ENCODE data around the gene CD200R1.

CD200R1 gene

DNA sequence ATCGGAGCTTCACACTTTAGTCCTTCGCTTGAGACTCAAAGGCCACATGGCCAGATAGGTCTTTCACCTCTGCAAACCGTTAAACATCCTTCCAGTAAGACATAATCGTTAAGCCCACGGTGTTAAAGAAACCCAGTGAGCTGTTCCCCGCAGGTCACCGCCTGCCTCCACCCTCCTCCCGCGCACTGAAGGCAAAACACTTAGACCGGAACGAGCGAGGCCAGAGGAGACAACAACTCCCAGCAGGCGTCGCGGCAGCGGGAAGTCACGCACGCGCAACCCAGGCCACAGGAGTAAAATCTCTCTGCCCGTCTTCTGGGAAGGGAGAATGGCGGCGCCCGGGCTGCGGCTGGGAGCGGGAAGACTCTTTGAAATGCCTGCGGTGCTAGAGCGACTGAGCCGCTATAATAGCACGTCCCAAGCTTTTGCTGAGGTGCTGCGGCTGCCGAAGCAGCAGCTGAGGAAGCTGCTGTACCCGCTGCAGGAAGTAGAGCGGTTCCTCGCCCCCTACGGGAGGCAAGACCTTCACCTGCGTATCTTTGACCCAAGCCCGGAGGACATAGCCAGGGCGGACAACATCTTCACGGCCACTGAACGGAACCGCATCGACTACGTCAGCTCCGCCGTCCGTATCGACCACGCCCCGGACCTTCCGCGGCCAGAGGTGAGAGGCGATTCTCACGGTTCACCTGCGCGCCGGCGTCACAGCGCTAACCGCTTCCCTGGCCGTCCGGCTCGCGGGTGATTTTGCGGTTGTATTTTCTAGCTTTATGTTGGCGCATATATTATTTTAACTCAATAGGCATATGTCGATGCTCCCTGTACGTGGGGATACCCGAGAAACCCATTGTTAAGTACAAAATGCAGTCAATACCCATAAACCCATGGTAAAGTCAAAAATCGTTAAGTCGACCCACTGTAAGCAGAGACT lies 16.0 kb upstream of the CD200R1 start, which contains the start of gene GTPBP8:
Gene GTPBP8, plus strand, starts transcription at position 313 of the 931 bp plus-strand sequence. Its CDS starts 16 bp downstream, at position 329.
- Histone ChIP-seq H3K9me3 (ENCODE audit: control insufficient read depth, insufficient read depth, low read length) (no peaks in the 10 kb centered on the region), H3K36me3 (ENCODE audit: control insufficient read depth, low read length) (peaks cover 7% of the 10 kb centered on the region), H3K4me1 (ENCODE audit: control insufficient read depth, low read length) (peaks cover 35% of the 10 kb centered on the region), H3F3A (ENCODE audit: control insufficient read depth, insufficient read depth) (peaks cover 10% of the 10 kb centered on the region), H3K79me2 (ENCODE audit: control insufficient read depth, low read length) (peaks cover 38% of the 10 kb centered on the region), H3K4me2 (ENCODE audit: low read length) (peak within 1 kb of the TSS; percentile 94), H3K4me3 (ENCODE audit: low read length) (peak within 1 kb of the TSS; percentile 98), H3K27ac (ENCODE audit: low read depth, low read length) (peak within 1 kb of the TSS; percentile 77), H3K9me2 (replicated peaks; ENCODE audit: control insufficient read depth, low read length) (no peaks in the 10 kb centered on the region), H3K27me3 (ENCODE audit: control insufficient read depth, low read length) (no peaks in the 10 kb centered on the region), H4K20me1 (ENCODE audit: control insufficient read depth, insufficient read depth, low read depth, low read length) (no peaks in the 10 kb centered on the region)
- TF ChIP-seq EZH2phosphoT487 (IDR thresholded peaks at IDR 0.05; ENCODE audit: borderline replicate concordance, low read length) (no peak), CTCF (IDR thresholded peaks at IDR 0.05; ENCODE audit: low read depth, low read length, poor library complexity, severe bottlenecking) (no peak)

DNA sequence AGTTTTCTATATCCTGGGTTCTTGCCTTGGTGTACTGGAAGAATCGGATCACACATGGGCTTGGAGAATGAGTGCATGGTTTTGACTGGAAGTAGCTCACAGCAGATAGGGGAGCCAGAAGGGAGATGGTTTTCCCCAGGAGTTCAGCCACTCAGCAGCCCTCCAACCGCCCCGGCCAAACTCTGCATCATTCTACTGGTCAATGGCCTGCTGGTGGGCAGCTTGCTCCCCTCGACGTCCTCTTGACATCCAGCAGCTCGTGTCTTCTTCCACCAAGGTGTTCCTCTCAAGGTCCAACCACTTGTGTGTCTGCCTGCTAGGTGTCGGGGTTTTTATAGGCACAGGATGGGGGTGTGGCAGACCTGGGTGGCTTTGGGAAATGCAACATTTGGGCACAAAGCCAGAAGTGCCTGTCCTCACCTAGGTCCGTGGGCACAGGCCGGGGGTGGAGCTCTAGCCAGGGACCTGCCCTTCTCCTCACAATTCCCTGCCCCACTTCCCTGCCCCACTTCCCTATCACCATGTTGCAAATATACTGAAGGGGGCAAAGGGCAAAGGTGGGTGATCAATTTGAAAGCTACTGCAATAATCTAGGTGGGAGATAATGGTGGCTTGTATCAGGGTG lies 12.9 kb upstream of the CD200R1 start:
- TF ChIP-seq CTCF (IDR thresholded peaks at IDR 0.05; ENCODE audit: low read depth, low read length, poor library complexity, severe bottlenecking) (no peak), EZH2phosphoT487 (IDR thresholded peaks at IDR 0.05; ENCODE audit: borderline replicate concordance, low read length) (no peak)
- Histone ChIP-seq H3K9me3 (ENCODE audit: control insufficient read depth, insufficient read depth, low read length) (no peaks in the 10 kb centered on the region), H3K9me2 (replicated peaks; ENCODE audit: control insufficient read depth, low read length) (no peaks in the 10 kb centered on the region), H3K4me1 (ENCODE audit: control insufficient read depth, low read length) (peaks cover 38% of the 10 kb centered on the region), H3K27me3 (ENCODE audit: control insufficient read depth, low read length) (no peaks in the 10 kb centered on the region), H3K36me3 (ENCODE audit: control insufficient read depth, low read length) (peaks cover 2% of the 10 kb centered on the region; the same call in 1 of the 2 replicates), H3F3A (ENCODE audit: control insufficient read depth, insufficient read depth) (peaks cover 10% of the 10 kb centered on the region), H3K79me2 (ENCODE audit: control insufficient read depth, low read length) (peaks cover 16% of the 10 kb centered on the region), H4K20me1 (ENCODE audit: control insufficient read depth, insufficient read depth, low read depth, low read length) (no peaks in the 10 kb centered on the region), H3K27ac (ENCODE audit: low read depth, low read length) (no peak overlapping the region), H3K4me3 (ENCODE audit: low read length) (no peak overlapping the region), H3K4me2 (ENCODE audit: low read length) (no peak overlapping the region)

DNA sequence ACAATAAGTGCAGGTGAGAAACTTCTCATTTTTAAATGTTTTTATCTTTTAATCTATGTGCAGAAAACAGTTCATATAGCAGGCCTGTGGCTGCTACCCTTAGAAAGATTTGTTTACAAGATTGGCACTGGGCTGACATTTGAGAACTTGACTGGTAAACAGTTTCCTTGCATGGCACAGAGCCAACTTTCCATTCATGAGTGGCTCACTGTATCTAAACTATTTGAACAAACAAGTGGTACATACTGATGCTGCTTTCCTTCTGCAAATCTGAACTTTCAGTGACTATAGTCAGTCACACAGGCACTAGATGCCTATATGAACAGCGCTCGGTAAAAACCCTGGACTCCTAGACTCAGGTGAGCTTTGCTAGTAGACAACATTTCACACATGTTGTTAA lies 9.6 kb upstream of the CD200R1 start:
- Histone ChIP-seq H4K20me1 (ENCODE audit: control insufficient read depth, insufficient read depth, low read depth, low read length) (no peaks in the 10 kb centered on the region), H3K27me3 (ENCODE audit: control insufficient read depth, low read length) (no peaks in the 10 kb centered on the region), H3K4me2 (ENCODE audit: low read length) (no peak overlapping the region), H3K4me1 (ENCODE audit: control insufficient read depth, low read length) (peaks cover 25% of the 10 kb centered on the region), H3F3A (ENCODE audit: control insufficient read depth, insufficient read depth) (peaks cover 6% of the 10 kb centered on the region; the same call in 1 of the 2 replicates), H3K9me2 (replicated peaks; ENCODE audit: control insufficient read depth, low read length) (no peaks in the 10 kb centered on the region), H3K27ac (ENCODE audit: low read depth, low read length) (no peak overlapping the region), H3K9me3 (ENCODE audit: control insufficient read depth, insufficient read depth, low read length) (no peaks in the 10 kb centered on the region), H3K36me3 (ENCODE audit: control insufficient read depth, low read length) (no peaks in the 10 kb centered on the region), H3K79me2 (ENCODE audit: control insufficient read depth, low read length) (no peaks in the 10 kb centered on the region), H3K4me3 (ENCODE audit: low read length) (no peak overlapping the region)
- TF ChIP-seq EZH2phosphoT487 (IDR thresholded peaks at IDR 0.05; ENCODE audit: borderline replicate concordance, low read length) (no peak), CTCF (IDR thresholded peaks at IDR 0.05; ENCODE audit: low read depth, low read length, poor library complexity, severe bottlenecking) (no peak)

All from DOHH2 (cell line).